H9 (cell line): ENCODE measurements around the gene FGF22. TPM values are rescaled to one million over a fixed set of nuclear protein-coding genes. Genes with fewer than 3 reads are reported as not detected.

Experiments used
- DNase-seq: peaks from one replicate; pipeline ENCODE4 v3.0.0-alpha.2; 2017
- H2AFZ ChIP-seq: one replicate; pipeline ENCODE4 v1.6.1; 2013; ENCODE audit warnings: mild to moderate bottlenecking, low read length, control low read depth, moderate library complexity
- H2AK5ac ChIP-seq: 2 replicates; pipeline ENCODE4 v1.6.1; 2013; ENCODE audit warnings: low read length, control low read depth, mixed read lengths; ENCODE audit not compliant: insufficient read length
- H2BK120ac ChIP-seq: one replicate; pipeline ENCODE4 v1.6.1; 2013; ENCODE audit warnings: low read depth, mild to moderate bottlenecking, low read length, control low read depth, inconsistent platforms; ENCODE audit not compliant: poor library complexity, severe bottlenecking
- H2BK12ac ChIP-seq: 2 replicates; pipeline ENCODE4 v1.6.1; 2013; ENCODE audit warnings: low read length, control low read depth, mixed read lengths, low read depth; ENCODE audit not compliant: insufficient read length
- H2BK15ac ChIP-seq: 2 replicates; pipeline ENCODE4 v1.6.1; 2013; ENCODE audit warnings: low read depth, low read length, control low read depth
- H2BK20ac ChIP-seq: one replicate; pipeline ENCODE4 v1.6.1; 2013; ENCODE audit warnings: low read depth, mild to moderate bottlenecking, low read length, control low read depth, inconsistent platforms; ENCODE audit not compliant: poor library complexity, severe bottlenecking
- H2BK5ac ChIP-seq: 2 replicates; pipeline ENCODE4 v1.6.1; 2013; ENCODE audit warnings: low read length, control low read depth, mixed read lengths; ENCODE audit not compliant: insufficient read length
- H3K14ac ChIP-seq: 2 replicates; pipeline ENCODE4 v1.6.1; 2013; ENCODE audit warnings: low read length, control low read depth; ENCODE audit not compliant: insufficient read depth
- H3K18ac ChIP-seq: 2 replicates; pipeline ENCODE4 v1.6.1; 2013; ENCODE audit warnings: low read depth, mild to moderate bottlenecking, mixed read lengths, low read length, control low read depth; ENCODE audit not compliant: insufficient read length
- H3K23ac ChIP-seq: 2 replicates; pipeline ENCODE4 v1.6.1; 2013; ENCODE audit warnings: low read length, control low read depth, mixed read lengths, low read depth; ENCODE audit not compliant: insufficient read length
- H3K23me2 ChIP-seq: 2 replicates; pipeline ENCODE4 v1.6.1; 2013; ENCODE audit warnings: low read depth, mild to moderate bottlenecking, mixed read lengths, low read length, control low read depth; ENCODE audit not compliant: insufficient read length, poor library complexity, severe bottlenecking
- H3K27ac ChIP-seq: 2 replicates; pipeline ENCODE4 v1.5.1; 2013; ENCODE audit warnings: low read length, control low read depth, mixed read lengths, low read depth; ENCODE audit not compliant: insufficient read length
- H3K27me3 ChIP-seq: 2 replicates; pipeline ENCODE4 v1.6.1; 2013; ENCODE audit warnings: low read length, control low read depth, inconsistent platforms; ENCODE audit not compliant: insufficient read depth
- H3K4ac ChIP-seq: 2 replicates; pipeline ENCODE4 v1.6.1; 2013; ENCODE audit warnings: low read depth, mild to moderate bottlenecking, control low read depth, inconsistent platforms, low read length, moderate library complexity
- H3K4me1 ChIP-seq: 2 replicates; pipeline ENCODE4 v1.6.1; 2013; ENCODE audit warnings: low read length, control low read depth, inconsistent platforms; ENCODE audit not compliant: insufficient read depth
- H3K4me2 ChIP-seq: 2 replicates; pipeline ENCODE4 v1.6.1; 2013; ENCODE audit warnings: low read length, control low read depth, mixed read lengths; ENCODE audit not compliant: insufficient read length, insufficient read depth
- H3K56ac ChIP-seq: 2 replicates; pipeline ENCODE4 v1.6.1; 2013; ENCODE audit warnings: low read depth, mild to moderate bottlenecking, mixed read lengths, low read length, control low read depth; ENCODE audit not compliant: insufficient read length
- H3K79me1 ChIP-seq: 2 replicates; pipeline ENCODE4 v1.6.1; 2013; ENCODE audit warnings: low read depth, mild to moderate bottlenecking, moderate library complexity, low read length, control low read depth, inconsistent platforms; ENCODE audit not compliant: insufficient read depth, poor library complexity, severe bottlenecking
- H3K79me2 ChIP-seq: 2 replicates; pipeline ENCODE4 v1.6.1; 2013; ENCODE audit warnings: low read length, control low read depth, inconsistent platforms; ENCODE audit not compliant: insufficient read depth
- H3K9ac ChIP-seq: 2 replicates; pipeline ENCODE4 v1.6.1; 2013; ENCODE audit warnings: low read length, control low read depth, mixed read lengths; ENCODE audit not compliant: insufficient read length; ENCODE audit errors: extremely low read depth
- H3K9me3 ChIP-seq: one replicate; pipeline ENCODE4 v1.6.1; 2013; ENCODE audit warnings: low read depth, low read length, inconsistent platforms; ENCODE audit not compliant: control insufficient read depth
- H3T11ph ChIP-seq: one replicate; pipeline ENCODE4 v1.6.1; 2013; ENCODE audit warnings: mild to moderate bottlenecking, low read length, control low read depth, inconsistent platforms
- H4K20me1 ChIP-seq: one replicate; pipeline ENCODE4 v1.6.1; 2013; ENCODE audit not compliant: control insufficient read depth, insufficient read length, insufficient read depth
- H4K5ac ChIP-seq: 2 replicates; pipeline ENCODE4 v1.6.1; 2013; ENCODE audit warnings: low read depth, mild to moderate bottlenecking, mixed read lengths, low read length, control low read depth; ENCODE audit not compliant: insufficient read length
- H4K8ac ChIP-seq: replicated peaks from 2 replicates; pipeline ENCODE4 v1.6.1; 2013; ENCODE audit warnings: low read length, control low read depth, mixed read lengths, low read depth; ENCODE audit not compliant: insufficient read length
- H4K91ac ChIP-seq: 2 replicates; pipeline ENCODE4 v1.6.1; 2013; ENCODE audit warnings: low read depth, mild to moderate bottlenecking, moderate library complexity, mixed read lengths, low read length, control low read depth; ENCODE audit not compliant: insufficient read length
- H3K27ac Mint-ChIP-seq, 3 experiments: 2 replicates in 2 of 3; 3 replicates in 1 of 3; pipeline ENCODE4 v1.8.0; 2020 to 2021; ENCODE audit warnings: mixed read lengths in 3 of 3, mild to moderate bottlenecking in 1 of 3, moderate library complexity in 1 of 3
- H3K27me3 Mint-ChIP-seq: 2 replicates; pipeline ENCODE4 v1.8.0; 2021; ENCODE audit warnings: low read depth, mild to moderate bottlenecking, moderate library complexity, mixed read lengths
- H3K36me3 Mint-ChIP-seq, 3 experiments: 2 replicates in 2 of 3; 3 replicates in 1 of 3; pipeline ENCODE4 v1.8.0; 2020 to 2021; ENCODE audit warnings: low read depth in 3 of 3, mixed read lengths in 3 of 3; ENCODE audit not compliant: insufficient read depth in 1 of 3
- H3K4me1 Mint-ChIP-seq, 2 experiments: 2 replicates each; pipeline ENCODE4 v1.8.0; 2020; ENCODE audit warnings: mixed read lengths in 2 of 2
- H3K4me3 Mint-ChIP-seq, 2 experiments: 2 replicates in 1 of 2; 3 replicates in 1 of 2; pipeline ENCODE4 v1.8.0; 2020 to 2021; ENCODE audit warnings: mild to moderate bottlenecking in 2 of 2, mixed read lengths in 2 of 2, moderate library complexity in 1 of 2
- H3K9me3 Mint-ChIP-seq, 2 experiments: 2 replicates in 1 of 2; 3 replicates in 1 of 2; pipeline ENCODE4 v1.8.0; 2020; ENCODE audit warnings: mild to moderate bottlenecking in 2 of 2, mixed read lengths in 2 of 2, moderate library complexity in 1 of 2
- WGBS: extraction: QIAGEN DNeasy Blood & Tissue Kit; methylation state at CpG from one replicate; pipeline ENCODE4 v1.1.7; 2013; ENCODE audit warnings: missing lambda C conversion rate, low lambda C conversion rate, mixed read lengths; ENCODE audit not compliant: insufficient read length; ENCODE audit errors: extremely low coverage; 5-methylcytosine and 5-hydroxymethylcytosine counted together
- total RNA-seq: library from RNA; stranded (reverse); gene quantifications from 2 replicates; pipeline ENCODE4 v1.2.1, GENCODE V29; 2021
- TF ChIP-seq, protein P1 (sequence below): fragments of 200-600 bp; sonication (generic); conservative IDR thresholded peaks from 3 replicates; pipeline ENCODE4 v1.8.0; 2021; ENCODE audit warnings: antibody characterized with exemption, mild to moderate bottlenecking

The FGF22 gene
- total RNA-seq, 1 experiment from 2014 or later, result 0.72 TPM

DNA sequence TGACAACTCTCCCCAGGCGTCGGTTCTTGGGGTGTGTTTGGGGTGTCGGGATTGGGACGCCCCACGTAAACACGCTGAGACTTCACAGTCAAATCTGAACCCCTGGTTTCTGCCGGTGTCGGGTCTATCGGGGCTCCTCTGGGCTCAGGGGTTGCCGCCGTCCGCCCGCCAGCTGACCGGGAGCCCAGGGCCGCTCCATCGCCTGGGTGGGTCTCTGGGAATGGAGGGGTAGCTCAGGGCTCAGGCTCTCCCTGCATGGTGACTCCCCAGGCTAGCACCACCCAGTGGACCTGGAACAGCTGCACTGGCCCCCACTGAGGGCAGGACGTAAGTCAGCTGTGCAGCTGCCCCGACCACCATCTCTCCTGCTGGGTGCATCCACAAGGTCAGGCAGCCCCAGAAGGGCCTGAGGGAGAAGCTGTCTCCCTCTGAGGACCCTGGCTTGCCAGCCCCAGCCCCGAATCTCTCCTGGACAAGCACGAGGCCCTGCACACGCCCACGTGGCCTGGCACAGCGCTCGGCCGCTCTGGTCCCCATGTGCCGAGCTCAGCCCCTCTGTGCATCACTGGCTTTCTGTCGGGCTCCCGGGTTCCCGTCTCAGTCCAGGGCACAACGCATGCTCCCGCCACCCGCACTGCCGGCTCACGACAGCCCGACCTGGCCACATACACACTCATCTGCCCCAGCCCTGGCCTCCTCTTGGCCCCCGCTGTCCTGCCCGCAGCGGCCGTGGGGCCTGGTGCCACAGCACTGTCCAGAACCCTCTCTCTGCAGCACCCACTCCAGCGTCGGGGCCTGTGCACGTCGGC lies 17.3 kb downstream of the FGF22 start:
- H2BK20ac ChIP-seq, result no peak overlapping the region
- H3K18ac ChIP-seq, result no peak overlapping the region
- no peak overlapping the region for H2AFZ ChIP-seq
- H4K20me1 ChIP-seq, result peaks cover 15% of the 10 kb centered on the region
- no peaks in the 10 kb centered on the region; a peak in 2 of 5 replicates for H3K9me3 Mint-ChIP-seq
- peaks cover 13 to 17% of the 10 kb centered on the region in 2 experiments for H3K4me1 Mint-ChIP-seq
- no peak overlapping the region for H2BK120ac ChIP-seq
- peak overlapping the region; percentile 16 to 94 (median 44); a peak in 4 of 7 replicates for H3K27ac Mint-ChIP-seq
- peaks cover 1% of the 10 kb centered on the region for H3K23me2 ChIP-seq
- H2AK5ac ChIP-seq, result no peak overlapping the region
- H3K4me2 ChIP-seq, result no peak overlapping the region
- H3K4me1 ChIP-seq, result no peaks in the 10 kb centered on the region; the same call in 1 of the 2 replicates
- H3K79me2 ChIP-seq, result peaks cover 77% of the 10 kb centered on the region
- H3K27me3 ChIP-seq, result no peaks in the 10 kb centered on the region
- H3K9me3 ChIP-seq, result no peaks in the 10 kb centered on the region
- no peak overlapping the region for H2BK5ac ChIP-seq
- H3K14ac ChIP-seq, result no peak overlapping the region; the same call in 1 of the 2 replicates
- H3K4me3 Mint-ChIP-seq, result no peak overlapping the region; a peak in 1 of 5 replicates
- H3K27ac ChIP-seq, result no peak overlapping the region
- H3T11ph ChIP-seq, result no peak overlapping the region
- H3K27me3 Mint-ChIP-seq, result no peaks in the 10 kb centered on the region; the same call in 1 of the 2 replicates
- no peak for DNase-seq
- no peak overlapping the region for H3K23ac ChIP-seq
- no peak overlapping the region for H3K9ac ChIP-seq
- TF ChIP-seq, protein P1, sequence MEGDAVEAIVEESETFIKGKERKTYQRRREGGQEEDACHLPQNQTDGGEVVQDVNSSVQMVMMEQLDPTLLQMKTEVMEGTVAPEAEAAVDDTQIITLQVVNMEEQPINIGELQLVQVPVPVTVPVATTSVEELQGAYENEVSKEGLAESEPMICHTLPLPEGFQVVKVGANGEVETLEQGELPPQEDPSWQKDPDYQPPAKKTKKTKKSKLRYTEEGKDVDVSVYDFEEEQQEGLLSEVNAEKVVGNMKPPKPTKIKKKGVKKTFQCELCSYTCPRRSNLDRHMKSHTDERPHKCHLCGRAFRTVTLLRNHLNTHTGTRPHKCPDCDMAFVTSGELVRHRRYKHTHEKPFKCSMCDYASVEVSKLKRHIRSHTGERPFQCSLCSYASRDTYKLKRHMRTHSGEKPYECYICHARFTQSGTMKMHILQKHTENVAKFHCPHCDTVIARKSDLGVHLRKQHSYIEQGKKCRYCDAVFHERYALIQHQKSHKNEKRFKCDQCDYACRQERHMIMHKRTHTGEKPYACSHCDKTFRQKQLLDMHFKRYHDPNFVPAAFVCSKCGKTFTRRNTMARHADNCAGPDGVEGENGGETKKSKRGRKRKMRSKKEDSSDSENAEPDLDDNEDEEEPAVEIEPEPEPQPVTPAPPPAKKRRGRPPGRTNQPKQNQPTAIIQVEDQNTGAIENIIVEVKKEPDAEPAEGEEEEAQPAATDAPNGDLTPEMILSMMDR, result no peak
- H3K4ac ChIP-seq, result no peak overlapping the region
- peaks cover 3 to 16% (median 10%) of the 10 kb centered on the region in 3 experiments; a peak in 6 of 7 replicates for H3K36me3 Mint-ChIP-seq
- no peak overlapping the region for H2BK12ac ChIP-seq
- H4K5ac ChIP-seq, result no peak overlapping the region
- no peak overlapping the region for H4K91ac ChIP-seq
- H3K56ac ChIP-seq, result no peak overlapping the region
- H4K8ac ChIP-seq, result no peak overlapping the region
- WGBS, result no CpG with 5 or more reads among the region's 43 CpGs
- no peak overlapping the region for H2BK15ac ChIP-seq
- H3K79me1 ChIP-seq, result peaks cover 12% of the 10 kb centered on the region
